Fibroblast of lung (primary cell): ENCODE data around the gene ZNF765.

ENCODE experiments used
- CTCF ChIP-seq, 2 donors: IDR thresholded peaks in 1 of 2; conservative IDR thresholded peaks in 1 of 2; 1 replicate in 1 of 2; 2 replicates in 1 of 2; pipeline ENCODE4 v1.5.1; 2011 to 2012; ENCODE audit warnings: low read length in 2 of 2, control low read depth in 1 of 2, inconsistent platforms in 1 of 2, low read depth in 1 of 2, mild to moderate bottlenecking in 1 of 2
- EZH2 ChIP-seq: IDR thresholded peaks from 2 replicates; pipeline ENCODE4 v1.5.1; 2012; ENCODE audit warnings: low read length, control low read depth, mild to moderate bottlenecking; ENCODE audit errors: missing control alignments

GRCh38 chr19:53471916-53472315, 77.0 kb downstream of the ZNF765 start:
- TF ChIP-seq CTCF (conservative IDR thresholded peaks at IDR 0.05 in 1 of 2, IDR thresholded peaks at IDR 0.05 in 1 of 2; ENCODE audit: low read depth in 1 of 2, low read length in 2 of 2) (no peak), EZH2 (no peak)
